ENCODE measurements around the gene MON1A. TPM values are rescaled to one million over a fixed set of nuclear protein-coding genes. Genes with fewer than 3 reads are reported as not detected.
A peak's percentile ranks its signal among the peaks of the same experiment; 100 is the strongest.

Gene MON1A, protein sequence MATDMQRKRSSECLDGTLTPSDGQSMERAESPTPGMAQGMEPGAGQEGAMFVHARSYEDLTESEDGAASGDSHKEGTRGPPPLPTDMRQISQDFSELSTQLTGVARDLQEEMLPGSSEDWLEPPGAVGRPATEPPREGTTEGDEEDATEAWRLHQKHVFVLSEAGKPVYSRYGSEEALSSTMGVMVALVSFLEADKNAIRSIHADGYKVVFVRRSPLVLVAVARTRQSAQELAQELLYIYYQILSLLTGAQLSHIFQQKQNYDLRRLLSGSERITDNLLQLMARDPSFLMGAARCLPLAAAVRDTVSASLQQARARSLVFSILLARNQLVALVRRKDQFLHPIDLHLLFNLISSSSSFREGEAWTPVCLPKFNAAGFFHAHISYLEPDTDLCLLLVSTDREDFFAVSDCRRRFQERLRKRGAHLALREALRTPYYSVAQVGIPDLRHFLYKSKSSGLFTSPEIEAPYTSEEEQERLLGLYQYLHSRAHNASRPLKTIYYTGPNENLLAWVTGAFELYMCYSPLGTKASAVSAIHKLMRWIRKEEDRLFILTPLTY
- 10 to 100 TPM in 3 of 4 donors, 1 to 10 TPM in 1; 9.9 to 19.1 (median 15.7) TPM for total RNA-seq

DNA sequence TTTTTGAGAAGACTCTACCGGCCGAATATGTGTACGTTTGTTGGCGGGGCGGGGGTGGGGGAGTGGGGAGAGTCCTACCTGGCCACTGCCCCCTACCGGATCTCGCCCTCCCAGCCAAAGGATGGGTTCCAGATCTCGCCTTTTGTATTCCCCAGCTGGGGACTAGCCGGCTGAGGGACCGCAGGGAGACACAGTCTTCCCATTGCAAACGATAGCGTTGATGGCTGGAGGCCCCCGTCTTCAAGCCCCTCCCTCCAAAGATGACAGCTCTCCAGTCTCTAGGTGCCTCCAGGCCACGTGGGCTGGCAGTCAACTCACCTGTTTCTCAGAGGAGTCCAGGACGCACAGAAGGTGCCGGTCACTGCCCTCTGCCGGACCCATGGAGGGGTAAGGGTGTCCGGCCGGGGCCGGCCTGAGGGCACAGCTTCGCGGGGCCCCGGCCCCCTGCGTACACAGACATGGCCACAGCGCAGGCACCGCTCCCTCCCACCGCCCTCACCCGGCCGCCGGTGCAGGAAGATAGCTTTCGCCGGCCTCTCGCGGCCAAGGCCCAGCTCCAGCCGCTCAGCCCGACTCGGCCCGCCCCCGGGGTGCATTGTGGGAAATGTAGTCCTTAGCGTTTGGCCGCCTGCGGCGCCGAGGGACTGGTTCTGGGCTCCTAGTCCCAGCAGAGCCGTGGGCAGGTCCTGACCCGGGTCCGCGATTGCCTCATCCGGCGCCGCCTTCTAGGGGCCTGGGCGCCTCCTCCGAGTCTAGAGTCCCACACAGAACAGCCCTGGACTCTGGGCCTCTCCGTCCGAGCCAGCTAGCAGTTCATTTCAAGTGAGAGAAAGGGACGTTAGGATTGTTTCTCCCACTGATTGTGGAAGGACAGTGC is at the start of gene MON1A:
TSS of gene MON1A (minus strand) at position 521 of the 877 bp plus-strand sequence. CDS start 16,465 bp downstream, outside the sequence.
- Histone ChIP-seq H3K27ac (replicated peaks in 1 of 4) (peak within 1 kb of the TSS; percentile 85 to 90 (median 87)), H3K9me3 (no peaks in the 10 kb centered on the region), H3K4me3 (peak within 1 kb of the TSS; percentile 73 to 90 (median 76)), H3K36me3 (peaks cover 0 to 2% (median under 1%) of the 10 kb centered on the region in 4 donors), H3K4me1 (peaks cover 17 to 32% (median 27%) of the 10 kb centered on the region in 4 donors), H3K27me3 (no peaks in the 10 kb centered on the region)
- peak; percentile 98 for DNase-seq (ENCODE audit: extremely low spot score)
- intact Hi-C loops (cut with DNase I): no loop called here
- TF ChIP-seq CTCF (IDR thresholded peaks at IDR 0.05) (peak; percentile 24 to 34 (median 30)), POLR2AphosphoS5 (IDR thresholded peaks at IDR 0.05) (peak; percentile 84 to 87), EP300 (IDR thresholded peaks at IDR 0.05) (no peak)
- 3% methylated on average over 23 of the region's 56 CpGs for WGBS

DNA sequence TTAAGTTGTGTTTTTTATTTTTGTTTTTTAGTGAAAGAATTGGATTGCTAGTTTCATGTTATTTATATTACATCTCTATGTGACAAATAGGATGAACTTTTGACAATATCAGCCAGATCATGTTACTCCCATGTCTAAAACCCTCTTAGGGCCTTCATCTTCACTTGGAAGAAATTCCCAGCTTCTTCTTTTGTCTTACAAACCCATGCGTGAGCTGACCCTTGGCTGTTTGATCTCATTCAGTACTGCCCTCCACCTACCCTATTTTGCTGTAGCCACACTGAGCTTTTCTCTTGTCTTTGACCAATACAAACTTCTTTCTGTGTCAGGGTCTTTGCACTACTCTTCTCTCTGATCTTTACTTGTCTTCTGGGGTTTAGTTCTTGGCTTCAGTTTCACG is 47.3 kb upstream of the MON1A start:
- intact Hi-C loops (cut with DNase I): no loop called here
- H3K36me3 ChIP-seq: peaks cover 14 to 71% (median 59%) of the 10 kb centered on the region in 4 donors

GRCh38 chr3:49972656-49973055 is 43.0 kb upstream of the MON1A start:
- peak overlapping the region in 1 of 4 donors; percentile 32 for H3K27ac ChIP-seq (replicated peaks in 1 of 4)
- no peaks in the 10 kb centered on the region for H3K9me3 ChIP-seq
- no peaks in the 10 kb centered on the region for H3K27me3 ChIP-seq
- 95% methylated on average over 10 of the region's 10 CpGs for WGBS
- DNase-seq (ENCODE audit: extremely low spot score): no peak
- TF ChIP-seq CTCF (IDR thresholded peaks at IDR 0.05) (no peak), EP300 (IDR thresholded peaks at IDR 0.05) (no peak), POLR2A (IDR thresholded peaks at IDR 0.05; ENCODE audit: low read depth) (no peak)
- intact Hi-C loops (cut with DNase I): no loop called here
- H3K36me3 ChIP-seq: peaks cover 11 to 61% (median 44%) of the 10 kb centered on the region in 4 donors
- peaks cover 4 to 31% (median 25%) of the 10 kb centered on the region in 4 donors for H3K4me1 ChIP-seq
- no peak overlapping the region for H3K4me3 ChIP-seq

More for the DNA sequence above, 47.3 kb upstream of the MON1A start:
- 88% methylated on average over 2 of the region's 2 CpGs for WGBS
- no peak for TF ChIP-seq POLR2A (IDR thresholded peaks at IDR 0.05; ENCODE audit: low read depth)
- TF ChIP-seq POLR2AphosphoS5 (IDR thresholded peaks at IDR 0.05): no peak
- no peak for TF ChIP-seq EP300 (IDR thresholded peaks at IDR 0.05)
- no peak for TF ChIP-seq CTCF (IDR thresholded peaks at IDR 0.05)
- no peak for DNase-seq (ENCODE audit: extremely low spot score)
- no peak overlapping the region for H3K27ac ChIP-seq (replicated peaks in 1 of 4)
- H3K4me3 ChIP-seq: no peak overlapping the region
- no peaks in the 10 kb centered on the region for H3K27me3 ChIP-seq
- peaks cover 0 to 4% (median 0%) of the 10 kb centered on the region in 4 donors for H3K4me1 ChIP-seq
- H3K9me3 ChIP-seq: no peaks in the 10 kb centered on the region

GRCh38 chr3:49968346-49968745 is 38.7 kb upstream of the MON1A start:
- DNase-seq (ENCODE audit: extremely low spot score): no peak
- 96% methylated on average over 8 of the region's 8 CpGs for WGBS
- intact Hi-C loops (cut with DNase I): no loop called here
- Histone ChIP-seq H3K4me3 (no peak overlapping the region), H3K9me3 (no peaks in the 10 kb centered on the region), H3K36me3 (peaks cover 11 to 44% (median 24%) of the 10 kb centered on the region in 4 donors), H3K27me3 (no peaks in the 10 kb centered on the region), H3K4me1 (peaks cover 21 to 48% (median 45%) of the 10 kb centered on the region in 4 donors), H3K27ac (replicated peaks in 1 of 4) (peak overlapping the region in 2 of 4 donors; percentile 58 to 64)
- no peak for TF ChIP-seq EP300 (IDR thresholded peaks at IDR 0.05)
- no peak for TF ChIP-seq POLR2AphosphoS5 (IDR thresholded peaks at IDR 0.05)
- TF ChIP-seq POLR2A (IDR thresholded peaks at IDR 0.05; ENCODE audit: low read depth): no peak
- no peak for TF ChIP-seq CTCF (IDR thresholded peaks at IDR 0.05)
